GM15510 (cell line): ENCODE measurements around the gene CCDC178.

Source experiments
- POLR2A ChIP-seq: IDR thresholded peaks from 3 replicates; pipeline ENCODE4 v1.6.1; 2011; ENCODE audit warnings: borderline replicate concordance; ENCODE audit not compliant: insufficient read length; ENCODE audit errors: extremely low read depth

The CCDC178 gene

GRCh38 chr18:33116376-33116775 is 324.1 kb downstream of the CCDC178 start:
- no peak for TF ChIP-seq POLR2A

DNA sequence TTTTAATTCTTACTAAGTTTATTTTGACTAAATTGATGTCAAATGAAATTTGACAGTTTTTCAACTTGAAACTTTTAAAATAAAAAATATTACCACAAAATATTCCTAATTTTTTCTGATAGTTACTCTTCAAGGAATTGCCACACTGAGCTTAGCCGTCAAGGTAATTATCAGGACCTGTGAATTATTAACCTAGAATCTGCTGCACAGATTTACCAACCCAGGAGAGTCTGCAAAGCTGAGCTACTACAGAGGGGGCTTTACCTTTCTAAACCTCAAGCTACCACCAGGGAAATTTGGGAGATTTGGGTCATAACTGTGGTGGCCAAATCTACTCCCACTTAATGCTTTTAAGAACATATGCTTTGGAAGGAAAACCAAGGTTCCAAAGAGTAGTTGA is 324.6 kb downstream of the CCDC178 start:
- TF ChIP-seq POLR2A, result no peak

GRCh38 chr18:33115476-33115875 is 325.0 kb downstream of the CCDC178 start:
- TF ChIP-seq POLR2A, result no peak

DNA sequence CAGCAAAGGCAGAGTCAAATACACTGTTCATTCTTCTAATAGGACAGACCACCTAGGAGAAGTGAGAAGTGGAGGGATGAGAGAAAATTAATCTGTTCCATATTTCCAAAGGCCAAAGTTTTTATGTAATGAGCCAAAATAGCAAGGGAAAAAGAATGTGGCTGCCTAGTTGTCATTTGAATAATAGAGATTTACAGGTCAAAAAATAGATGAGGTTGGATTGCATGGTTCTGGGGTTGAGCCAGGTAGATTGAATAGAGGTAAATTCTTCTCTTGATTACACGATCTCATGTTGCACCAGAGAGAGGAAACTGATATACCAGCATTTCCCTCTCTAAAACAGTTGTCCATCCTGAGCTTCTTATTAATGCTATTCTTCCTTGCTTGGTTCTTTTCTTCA is 325.8 kb downstream of the CCDC178 start:
- TF ChIP-seq POLR2A, result no peak

DNA sequence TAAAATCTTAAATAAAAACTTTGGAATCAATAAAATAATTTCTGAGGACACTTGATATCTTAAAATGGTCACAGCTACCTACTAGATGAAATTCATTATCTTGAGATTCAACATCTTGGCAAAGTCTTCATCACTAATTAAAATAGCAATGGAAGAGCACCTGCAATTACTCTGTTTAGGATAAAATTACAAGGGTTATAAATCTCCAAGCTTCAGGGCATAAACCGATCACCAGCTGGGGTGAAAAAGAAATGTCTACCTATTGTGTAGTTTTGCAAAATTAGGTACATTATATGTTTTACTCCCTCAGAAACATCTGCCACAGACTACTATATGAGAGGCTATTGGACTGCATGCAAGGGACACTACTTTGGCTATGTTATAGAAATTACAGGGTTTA is 327.1 kb downstream of the CCDC178 start:
- TF ChIP-seq POLR2A, result no peak

- TF ChIP-seq POLR2A, result no peak
These were observed 333.0 kb downstream of the CCDC178 start for GRCh38 chr18:33107511-33107910.

DNA sequence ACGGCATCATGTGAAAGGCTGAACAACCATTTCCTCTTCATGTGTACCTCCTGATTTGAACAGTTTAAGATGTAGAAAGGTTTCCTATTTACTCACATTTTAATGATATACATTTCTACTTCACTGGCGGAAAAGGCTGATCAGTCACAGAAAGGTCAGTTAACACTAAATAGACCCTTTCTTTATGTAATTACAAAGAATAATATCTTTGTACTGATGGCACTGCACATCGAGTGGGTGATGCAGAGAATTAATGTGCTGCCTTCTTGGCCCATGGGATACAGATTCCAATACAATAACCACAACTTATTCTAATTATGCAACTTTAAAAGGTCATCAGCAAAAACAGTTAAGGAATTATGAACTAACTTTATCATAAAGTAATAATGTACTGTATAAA is 339.2 kb downstream of the CCDC178 start:
- no peak for TF ChIP-seq POLR2A

- no peak for TF ChIP-seq POLR2A
These were observed 340.9 kb downstream of the CCDC178 start for GRCh38 chr18:33099626-33100025.

DNA sequence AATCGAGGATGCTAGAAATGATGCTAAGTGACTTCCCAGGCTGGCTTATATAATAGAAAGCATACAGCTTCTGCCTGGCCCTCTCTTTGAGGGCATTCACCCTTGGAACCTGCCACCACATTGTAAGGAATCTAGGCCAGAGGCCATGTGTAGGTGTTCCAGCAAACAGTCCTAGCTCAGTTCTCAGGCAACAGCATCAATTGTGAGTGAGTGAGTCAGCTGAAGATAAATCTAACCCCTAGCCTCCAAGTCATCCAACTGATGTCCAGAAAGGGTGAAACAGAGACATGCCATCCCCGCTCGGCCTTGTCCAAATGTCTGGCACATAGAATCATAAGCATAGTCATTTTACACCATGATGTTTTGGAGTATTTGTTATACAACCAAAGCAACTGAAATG is 343.4 kb downstream of the CCDC178 start:
- no peak for TF ChIP-seq POLR2A

DNA sequence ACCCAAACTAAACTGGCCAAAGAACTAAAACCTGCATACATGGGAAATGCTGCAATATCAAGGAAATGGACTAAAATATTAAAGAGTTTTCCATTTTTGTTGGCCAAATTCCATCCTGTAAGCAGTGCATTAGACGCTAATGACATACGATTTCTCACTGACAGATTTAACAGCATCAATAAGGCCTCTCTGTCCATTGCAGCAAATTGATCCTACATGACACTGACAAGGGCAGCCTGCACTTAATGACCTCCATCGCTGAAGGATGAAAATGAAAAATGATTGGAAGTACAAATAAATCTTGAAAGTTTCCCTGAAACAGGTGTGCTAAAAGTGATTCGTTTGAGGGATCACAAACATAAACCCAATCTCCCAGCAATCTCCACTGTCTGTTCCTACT is 350.1 kb downstream of the CCDC178 start:
- TF ChIP-seq POLR2A, result no peak

GRCh38 chr18:33076601-33077000 is 363.9 kb downstream of the CCDC178 start:
- TF ChIP-seq POLR2A, result no peak

DNA sequence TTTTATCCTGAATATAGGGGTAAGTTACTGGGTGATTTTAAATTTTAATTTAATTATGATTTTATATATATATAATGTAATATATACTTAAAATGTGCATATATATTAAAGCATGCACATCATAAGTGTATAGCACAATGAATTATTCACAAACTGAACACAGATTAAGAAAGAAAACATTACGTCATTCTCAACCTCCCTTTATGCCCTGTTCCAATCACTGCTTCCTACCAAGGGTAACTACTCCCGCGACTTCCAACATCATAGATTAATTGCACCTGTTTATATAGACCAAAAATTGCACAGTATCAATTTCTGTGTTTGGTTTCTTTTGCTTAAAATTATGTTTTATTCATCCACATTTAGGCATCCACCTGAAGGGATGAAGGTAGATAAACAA is 366.4 kb downstream of the CCDC178 start:
- TF ChIP-seq POLR2A, result no peak

- no peak for TF ChIP-seq POLR2A
These were observed 377.6 kb downstream of the CCDC178 start for GRCh38 chr18:33062834-33063364.

GRCh38 chr18:33052886-33053285 is 387.6 kb downstream of the CCDC178 start:
- TF ChIP-seq POLR2A, result no peak

DNA sequence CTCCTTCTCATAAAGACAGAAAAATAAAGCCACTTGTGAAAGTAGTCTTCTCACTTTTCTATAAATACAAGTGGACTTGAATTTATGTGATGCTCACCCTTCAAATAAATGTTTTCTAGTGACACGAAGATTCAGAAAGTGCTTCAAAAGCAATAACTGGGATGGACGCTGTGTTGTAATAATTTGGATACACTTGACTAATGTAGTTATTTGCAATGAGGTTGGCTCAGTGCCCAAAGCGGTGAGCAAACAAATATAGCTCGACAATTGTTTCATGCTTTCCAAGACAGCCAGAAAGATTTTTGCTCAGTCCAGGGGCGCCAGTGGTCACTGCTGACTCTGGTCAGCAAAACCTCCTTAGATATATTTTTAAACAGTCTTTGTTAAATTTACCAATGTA is 389.1 kb downstream of the CCDC178 start:
- no peak for TF ChIP-seq POLR2A

GRCh38 chr18:33040213-33040612 is 400.3 kb downstream of the CCDC178 start:
- TF ChIP-seq POLR2A, result no peak

GRCh38 chr18:33034945-33035344 is 405.6 kb downstream of the CCDC178 start:
- TF ChIP-seq POLR2A, result no peak
